Gastroesophageal sphincter (tissue), 3 donors: Measurements from ENCODE around the gene CCL5.

ENCODE experiments used
- POLR2A ChIP-seq, 2 donors: fragments of 450-650 bp; IDR thresholded peaks; one replicate each; pipeline ENCODE4 v1.6.1; 2017; ENCODE audit warnings: antibody characterized with exemption in 2 of 2, mild to moderate bottlenecking in 2 of 2, moderate library complexity in 1 of 2
- TF ChIP-seq, protein P1 (sequence below), 4 experiments: fragments of 200-600 bp in 2 of 4; fragments of 450-650 bp in 2 of 4; sonication (generic) in 1 of 4; IDR thresholded peaks; one replicate each; pipeline ENCODE4 v1.5.1; 2017 to 2019; ENCODE audit warnings: antibody characterized with exemption in 4 of 4, mild to moderate bottlenecking in 2 of 4, moderate library complexity in 2 of 4

DNA sequence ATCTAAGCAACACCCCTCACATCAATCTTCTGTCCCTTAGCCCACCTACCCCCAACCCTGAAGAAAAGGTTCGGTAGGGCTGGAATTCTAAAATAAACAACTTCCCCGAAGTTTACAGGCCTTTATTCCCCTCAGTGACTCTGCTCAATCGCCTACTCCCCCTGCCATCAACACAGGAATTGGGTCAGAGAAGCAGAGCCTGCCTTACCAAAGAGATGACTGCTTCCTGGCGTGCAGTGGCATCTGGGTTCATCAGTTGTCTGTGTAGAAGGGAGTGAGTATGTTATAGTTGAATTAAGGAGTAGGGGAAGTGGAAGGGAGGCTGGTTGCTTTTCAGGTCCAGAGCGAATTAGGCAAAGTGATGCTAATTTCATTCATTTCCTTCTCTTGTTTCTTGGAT is 24.2 kb downstream of the CCL5 start:
- TF ChIP-seq, protein P1, sequence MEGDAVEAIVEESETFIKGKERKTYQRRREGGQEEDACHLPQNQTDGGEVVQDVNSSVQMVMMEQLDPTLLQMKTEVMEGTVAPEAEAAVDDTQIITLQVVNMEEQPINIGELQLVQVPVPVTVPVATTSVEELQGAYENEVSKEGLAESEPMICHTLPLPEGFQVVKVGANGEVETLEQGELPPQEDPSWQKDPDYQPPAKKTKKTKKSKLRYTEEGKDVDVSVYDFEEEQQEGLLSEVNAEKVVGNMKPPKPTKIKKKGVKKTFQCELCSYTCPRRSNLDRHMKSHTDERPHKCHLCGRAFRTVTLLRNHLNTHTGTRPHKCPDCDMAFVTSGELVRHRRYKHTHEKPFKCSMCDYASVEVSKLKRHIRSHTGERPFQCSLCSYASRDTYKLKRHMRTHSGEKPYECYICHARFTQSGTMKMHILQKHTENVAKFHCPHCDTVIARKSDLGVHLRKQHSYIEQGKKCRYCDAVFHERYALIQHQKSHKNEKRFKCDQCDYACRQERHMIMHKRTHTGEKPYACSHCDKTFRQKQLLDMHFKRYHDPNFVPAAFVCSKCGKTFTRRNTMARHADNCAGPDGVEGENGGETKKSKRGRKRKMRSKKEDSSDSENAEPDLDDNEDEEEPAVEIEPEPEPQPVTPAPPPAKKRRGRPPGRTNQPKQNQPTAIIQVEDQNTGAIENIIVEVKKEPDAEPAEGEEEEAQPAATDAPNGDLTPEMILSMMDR (IDR thresholded peaks at IDR 0.05), result no peak
- no peak for TF ChIP-seq POLR2A (IDR thresholded peaks at IDR 0.05)
